ENCODE data around the gene GRAMD4. TPM values are rescaled to one million over a fixed set of nuclear protein-coding genes. Genes with fewer than 3 reads are reported as not detected.

Gene GRAMD4
- total RNA-seq, 1 donor from 2014 or later: 16.8 TPM

- Histone ChIP-seq H3K36me3 (ENCODE audit: control insufficient read depth, insufficient read depth, low read length) (no peaks in the 10 kb centered on the region), H3K27me3 (ENCODE audit: control insufficient read depth, insufficient read depth, low read length) (no peaks in the 10 kb centered on the region), H3K4me3 (ENCODE audit: low read depth, low read length) (no peak overlapping the region)
- TF ChIP-seq CTCF (IDR thresholded peaks at IDR 0.05; ENCODE audit: insufficient read depth, low read length, severe bottlenecking): no peak
- FAIRE-seq (no peak), DNase-seq (ENCODE audit: low read depth) (no peak)
Observed at GRCh38 chr22:46593996-46594946, 25.9 kb upstream of the GRAMD4 start.

GRCh38 chr22:46594947-46595298 lies 25.3 kb upstream of the GRAMD4 start:
- H3K4me3 ChIP-seq (ENCODE audit: low read depth, low read length): no peak overlapping the region
- H3K27me3 ChIP-seq (ENCODE audit: control insufficient read depth, insufficient read depth, low read length): no peaks in the 10 kb centered on the region
- no peak for FAIRE-seq
- no peak for DNase-seq (ENCODE audit: low read depth)
- TF ChIP-seq CTCF (IDR thresholded peaks at IDR 0.05; ENCODE audit: insufficient read depth, low read length, severe bottlenecking): no peak
- H3K36me3 ChIP-seq (ENCODE audit: control insufficient read depth, insufficient read depth, low read length): no peaks in the 10 kb centered on the region

- DNase-seq (ENCODE audit: low read depth) (no peak), FAIRE-seq (no peak)
- H3K36me3 ChIP-seq (ENCODE audit: control insufficient read depth, insufficient read depth, low read length): no peaks in the 10 kb centered on the region
- no peak for TF ChIP-seq CTCF (IDR thresholded peaks at IDR 0.05; ENCODE audit: insufficient read depth, low read length, severe bottlenecking)
- H3K4me3 ChIP-seq (ENCODE audit: low read depth, low read length): no peak overlapping the region
- H3K27me3 ChIP-seq (ENCODE audit: control insufficient read depth, insufficient read depth, low read length): no peaks in the 10 kb centered on the region
Observed at GRCh38 chr22:46595545-46595944, 24.6 kb upstream of the GRAMD4 start.

- FAIRE-seq: peak; percentile 85
- no peaks in the 10 kb centered on the region for H3K36me3 ChIP-seq (ENCODE audit: control insufficient read depth, insufficient read depth, low read length)
- TF ChIP-seq CTCF (IDR thresholded peaks at IDR 0.05; ENCODE audit: insufficient read depth, low read length, severe bottlenecking): no peak
- H3K4me3 ChIP-seq (ENCODE audit: low read depth, low read length): no peak overlapping the region
- no peaks in the 10 kb centered on the region for H3K27me3 ChIP-seq (ENCODE audit: control insufficient read depth, insufficient read depth, low read length)
- DNase-seq (ENCODE audit: low read depth): no peak
Observed at GRCh38 chr22:46596032-46596441, 24.1 kb upstream of the GRAMD4 start.

- Histone ChIP-seq H3K4me3 (ENCODE audit: low read depth, low read length) (no peak overlapping the region), H3K27me3 (ENCODE audit: control insufficient read depth, insufficient read depth, low read length) (no peaks in the 10 kb centered on the region), H3K36me3 (ENCODE audit: control insufficient read depth, insufficient read depth, low read length) (no peaks in the 10 kb centered on the region)
- peak; percentile 66 for TF ChIP-seq CTCF (IDR thresholded peaks at IDR 0.05; ENCODE audit: insufficient read depth, low read length, severe bottlenecking)
- FAIRE-seq: no peak
- peak; percentile 69 for DNase-seq (ENCODE audit: low read depth)
Observed at GRCh38 chr22:46596819-46597218, 23.4 kb upstream of the GRAMD4 start.

Measured in bronchial epithelial cell (primary cell).